ENCODE data around the gene SMCHD1.
"Not testable (repeated sequence)": the region's sequence is repeated elsewhere in the genome, so short reads cannot be mapped to it uniquely, and the experiment has no call there.

SMCHD1 gene

DNA sequence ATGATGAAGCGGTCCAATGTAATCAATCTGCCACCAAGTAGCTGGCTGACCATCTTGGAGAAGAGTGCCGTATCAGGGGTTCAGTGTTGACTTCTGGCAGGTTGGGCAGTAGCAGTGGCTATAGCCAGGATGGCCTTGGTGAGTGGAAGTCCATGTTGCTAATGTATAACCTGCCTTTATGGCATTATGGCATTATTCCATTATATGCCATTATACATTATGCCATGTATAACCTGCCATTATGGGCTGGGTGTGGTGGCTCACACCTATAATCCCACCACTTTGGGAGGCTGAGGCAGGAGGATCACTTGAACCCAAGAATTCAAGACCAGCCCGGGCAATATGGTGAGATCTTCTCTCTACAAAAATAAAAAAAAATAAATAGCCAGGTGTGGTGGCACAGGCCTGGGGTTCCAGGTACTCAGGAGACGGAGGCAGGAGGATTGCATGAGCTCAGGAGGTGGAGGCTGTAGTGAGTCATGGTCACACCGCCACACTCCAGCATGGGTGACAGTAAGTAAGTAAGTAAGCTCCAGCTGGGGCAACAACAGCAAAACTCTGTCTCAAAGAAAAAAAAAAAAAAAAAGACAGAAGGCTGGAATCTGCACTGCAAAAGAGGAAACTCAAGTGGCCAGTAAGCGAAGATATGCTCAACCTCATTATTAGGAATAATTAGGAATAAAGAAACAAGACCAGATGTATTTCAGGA, 166.8 kb downstream of the SMCHD1 start:
- no peak for DNase-seq

DNA sequence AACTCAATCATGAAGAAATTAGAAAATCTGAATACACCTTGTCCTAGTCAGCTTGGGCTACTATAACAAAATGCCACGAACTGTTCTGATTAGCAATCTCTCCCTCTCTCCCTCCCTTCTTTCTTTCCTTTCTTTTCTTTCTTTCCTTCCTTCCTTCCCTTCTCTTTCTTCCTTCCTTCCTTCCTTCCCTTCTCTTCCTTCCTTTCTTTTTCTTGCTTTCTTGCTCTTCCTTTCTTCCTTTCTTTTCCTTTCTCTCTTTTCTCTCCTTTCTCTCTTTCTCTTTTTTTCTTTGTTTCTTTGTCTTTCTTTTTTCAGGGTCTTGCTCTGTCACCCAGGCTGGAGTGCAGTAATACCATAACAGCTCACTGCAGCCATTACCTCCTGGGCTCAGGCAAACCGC, 167.7 kb downstream of the SMCHD1 start:
- DNase-seq = no peak

DNA sequence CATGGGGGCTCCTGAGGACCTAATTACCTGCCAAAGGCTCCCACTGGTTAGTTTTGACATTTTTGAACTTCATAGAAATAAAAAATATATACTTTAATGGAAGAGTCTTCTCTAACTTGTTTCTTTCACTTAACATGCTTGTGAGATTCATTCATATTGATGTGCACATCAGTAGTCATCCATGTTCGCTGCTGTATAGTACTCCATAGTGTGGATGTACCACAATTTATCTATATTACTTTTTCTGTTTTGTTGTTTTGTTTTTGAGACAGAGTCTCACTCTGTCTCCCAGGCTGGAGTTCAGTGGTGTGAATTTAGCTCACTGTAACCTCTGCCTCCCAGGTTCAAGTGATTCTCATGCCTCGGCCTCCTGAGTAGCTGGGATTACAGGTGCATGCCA, 168.4 kb downstream of the SMCHD1 start:
- DNase-seq = no peak

DNA sequence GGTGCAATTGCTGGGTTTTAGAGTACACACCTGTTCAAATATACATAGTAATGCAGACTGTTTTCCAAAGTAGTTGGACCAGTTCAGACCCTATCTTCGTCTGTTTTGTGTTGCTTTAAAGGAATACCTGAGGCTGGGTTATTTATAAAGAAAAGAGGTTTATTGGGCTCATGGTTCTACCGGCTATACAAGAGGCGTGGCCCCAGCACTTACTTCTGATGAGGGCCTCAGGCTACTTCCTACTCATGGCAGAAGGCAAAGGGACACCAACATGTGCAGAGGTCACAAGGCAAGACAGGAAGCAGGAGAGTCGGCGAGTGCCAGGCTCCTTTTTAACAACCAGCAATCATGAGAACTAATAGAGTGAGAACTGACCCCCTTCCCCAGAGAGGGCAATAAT, 169.3 kb downstream of the SMCHD1 start:
- DNase-seq = no peak

DNA sequence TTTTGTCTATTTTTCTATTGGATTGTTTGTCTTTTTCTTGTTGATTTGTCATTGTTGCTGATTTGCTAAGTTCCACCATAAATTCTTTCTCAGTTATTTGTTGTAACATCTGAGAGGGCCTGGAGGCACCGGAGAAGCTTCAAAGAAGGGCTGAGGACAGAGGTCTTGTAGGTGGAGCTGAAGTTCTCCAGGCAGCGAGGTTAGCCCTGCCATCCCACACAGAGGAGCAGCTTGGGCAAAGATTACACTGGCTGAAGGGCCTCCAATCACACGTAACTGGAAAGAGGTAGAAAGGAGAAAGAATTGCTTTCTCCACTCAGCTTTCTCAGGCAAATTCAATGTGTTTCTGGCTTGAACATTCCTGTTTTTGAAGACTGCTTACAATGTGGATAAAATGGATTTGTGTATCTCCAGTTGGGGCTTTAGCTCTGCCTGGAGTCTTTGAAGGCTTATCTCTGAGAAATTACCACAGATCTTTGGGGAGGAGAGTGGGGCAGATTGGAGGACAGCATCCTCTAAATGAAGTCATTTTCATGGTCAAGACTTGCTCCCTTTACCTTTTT, 170.2 kb downstream of the SMCHD1 start:
- DNase-seq = no peak

DNA sequence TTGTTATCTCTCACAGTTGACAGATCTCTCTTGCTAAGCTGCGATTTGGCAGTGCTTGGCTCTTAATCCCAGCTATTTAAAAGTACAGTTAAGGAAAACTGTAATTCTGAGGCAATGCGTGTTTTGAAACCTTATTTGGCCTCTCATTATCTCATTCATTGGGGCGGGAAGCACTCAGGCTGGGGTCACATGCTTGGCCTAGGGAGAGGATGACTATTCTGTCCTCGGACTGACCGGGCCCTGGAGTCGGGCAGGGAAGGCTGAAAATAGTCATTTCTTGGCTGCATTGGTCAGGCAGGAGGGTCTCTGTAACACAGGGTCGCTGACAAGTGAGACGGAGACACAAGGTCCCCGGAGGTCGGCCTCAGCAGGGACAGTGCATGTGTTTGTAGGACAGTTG, 171.1 kb downstream of the SMCHD1 start:
- DNase-seq = no peak

DNA sequence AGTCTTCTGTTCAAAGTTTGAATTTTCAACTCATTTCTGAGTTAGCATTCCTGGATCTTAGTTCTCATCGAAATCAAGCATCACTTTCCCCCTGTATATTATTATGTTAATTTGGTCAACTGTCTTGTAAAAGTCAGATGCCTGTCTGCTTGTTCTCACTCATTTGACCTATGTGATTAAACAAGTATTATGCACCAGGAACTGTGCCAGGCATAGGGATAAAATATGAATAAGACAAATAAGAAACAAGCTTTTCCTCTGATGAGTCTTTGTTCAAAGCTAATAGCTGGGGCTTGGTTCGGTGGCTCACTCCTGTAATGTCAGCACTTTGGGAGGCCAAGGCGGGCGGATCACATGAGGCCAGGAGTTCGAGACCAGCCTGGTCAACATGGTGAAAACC, 171.5 kb downstream of the SMCHD1 start:
- DNase-seq = no peak

DNA sequence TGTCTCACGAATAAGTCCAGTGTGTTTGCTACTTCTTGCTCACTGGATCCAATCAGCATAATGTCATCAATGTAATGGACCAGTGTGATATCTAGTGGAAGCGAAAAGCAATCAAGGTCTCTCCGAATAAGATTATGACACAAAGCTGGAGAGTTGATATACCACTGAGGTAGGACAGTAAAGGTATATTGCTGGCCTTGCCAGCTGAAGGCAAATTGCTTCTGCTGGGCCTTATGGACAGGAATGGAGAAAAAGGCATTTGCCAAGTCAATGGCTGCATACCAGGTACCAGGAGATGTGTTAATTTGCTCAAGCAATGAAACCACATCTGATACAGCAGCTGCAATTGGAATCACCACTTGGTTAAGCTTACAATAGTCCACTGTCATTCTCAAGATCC, 180.6 kb downstream of the SMCHD1 start:
- DNase-seq = not testable (repeated sequence)

DNA sequence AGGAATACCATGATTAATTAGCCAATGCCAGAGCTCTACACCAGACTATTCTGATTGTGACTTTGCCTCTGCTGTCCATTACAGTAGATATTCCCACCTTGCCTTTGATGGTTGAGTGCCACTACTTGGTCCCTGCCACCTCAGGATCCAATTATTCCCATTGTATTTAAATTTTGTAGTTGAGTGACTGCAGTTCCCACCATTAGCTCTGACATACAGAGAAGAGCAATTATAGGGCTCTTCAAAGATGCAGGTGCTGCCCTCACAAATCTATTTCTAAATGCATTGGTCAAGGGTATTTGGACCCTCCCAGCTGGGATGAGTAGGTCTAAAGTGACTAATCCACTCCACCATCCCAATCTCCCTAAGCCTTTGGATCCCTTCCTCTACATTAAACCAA, 181.8 kb downstream of the SMCHD1 start:
- not testable (repeated sequence) for DNase-seq

DNA sequence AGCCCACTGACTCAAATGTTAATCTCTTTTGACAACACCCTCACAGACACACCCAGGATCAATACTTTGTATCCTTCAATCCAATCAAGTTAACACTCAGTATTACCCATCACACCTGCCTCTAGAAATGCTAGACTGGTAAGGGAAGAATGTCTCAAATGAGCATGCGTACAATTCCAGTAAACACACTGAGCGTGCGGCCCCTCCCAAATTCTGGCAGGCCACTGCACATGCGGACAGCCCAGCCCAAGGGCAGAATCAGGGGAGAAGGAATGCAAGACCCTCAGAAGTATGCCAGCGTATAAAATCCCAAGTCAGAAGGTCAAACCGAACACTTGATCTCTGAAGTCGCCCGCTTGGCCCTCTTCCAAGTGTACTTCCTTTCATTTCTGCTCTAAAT, 183.7 kb downstream of the SMCHD1 start:
- no peak for DNase-seq

DNA sequence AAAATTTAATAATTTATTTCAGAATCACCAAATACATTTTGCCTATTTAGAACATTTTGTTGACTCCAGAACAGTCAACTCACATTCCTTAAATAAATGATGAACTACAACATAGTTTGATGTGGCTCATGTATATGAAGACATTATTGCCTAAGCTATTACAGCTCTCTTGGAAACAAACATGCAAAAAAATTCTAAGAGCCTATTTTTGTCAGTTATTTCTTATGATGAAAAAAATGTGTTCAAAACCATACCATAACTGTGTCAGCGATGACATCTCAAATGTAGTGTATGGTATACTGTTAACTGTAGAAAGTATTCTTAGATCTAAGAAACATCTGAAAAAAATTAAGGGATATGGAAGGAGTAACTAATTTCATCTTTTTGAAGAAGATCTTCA, 185.0 kb downstream of the SMCHD1 start:
- no peak for DNase-seq

DNA sequence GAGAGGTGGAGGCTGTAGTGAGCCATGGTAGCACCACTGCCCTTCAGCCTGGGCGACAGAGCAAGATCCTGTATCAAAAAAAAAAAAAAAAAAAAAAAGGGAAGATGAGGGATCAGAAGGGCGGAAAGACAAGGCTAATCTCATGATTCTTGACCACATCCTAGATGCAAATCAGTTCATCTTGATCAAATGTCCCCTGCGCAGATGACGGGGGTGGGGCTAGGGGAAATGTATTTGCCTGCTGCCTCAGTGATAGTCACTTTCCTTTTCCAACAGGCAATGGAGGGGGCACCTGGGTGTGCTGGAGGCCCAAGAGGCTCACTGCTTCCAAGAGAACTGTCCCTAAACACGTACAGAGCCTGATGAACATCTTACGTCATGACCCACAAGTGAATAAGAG, 187.6 kb downstream of the SMCHD1 start:
- no peak for DNase-seq

DNA sequence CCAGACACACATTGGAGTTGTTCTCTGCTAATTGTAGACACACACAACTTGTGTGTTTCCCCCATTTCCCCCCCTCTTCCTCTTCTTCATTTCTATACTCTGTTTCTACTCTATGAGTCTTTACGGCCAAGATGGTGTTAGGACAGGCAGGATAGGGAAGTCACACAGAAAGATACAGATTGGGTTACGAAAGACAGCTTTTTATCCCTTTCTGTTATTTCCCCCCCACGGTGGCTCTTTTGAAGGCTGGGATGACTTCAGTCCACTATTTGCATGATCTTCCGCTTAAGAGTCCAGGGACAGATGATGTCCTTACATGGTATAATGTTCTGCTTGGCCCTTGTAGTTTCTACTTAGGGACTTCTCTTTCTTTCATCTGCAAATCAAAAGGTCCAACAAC, 189.6 kb downstream of the SMCHD1 start:
- no peak for DNase-seq

DNA sequence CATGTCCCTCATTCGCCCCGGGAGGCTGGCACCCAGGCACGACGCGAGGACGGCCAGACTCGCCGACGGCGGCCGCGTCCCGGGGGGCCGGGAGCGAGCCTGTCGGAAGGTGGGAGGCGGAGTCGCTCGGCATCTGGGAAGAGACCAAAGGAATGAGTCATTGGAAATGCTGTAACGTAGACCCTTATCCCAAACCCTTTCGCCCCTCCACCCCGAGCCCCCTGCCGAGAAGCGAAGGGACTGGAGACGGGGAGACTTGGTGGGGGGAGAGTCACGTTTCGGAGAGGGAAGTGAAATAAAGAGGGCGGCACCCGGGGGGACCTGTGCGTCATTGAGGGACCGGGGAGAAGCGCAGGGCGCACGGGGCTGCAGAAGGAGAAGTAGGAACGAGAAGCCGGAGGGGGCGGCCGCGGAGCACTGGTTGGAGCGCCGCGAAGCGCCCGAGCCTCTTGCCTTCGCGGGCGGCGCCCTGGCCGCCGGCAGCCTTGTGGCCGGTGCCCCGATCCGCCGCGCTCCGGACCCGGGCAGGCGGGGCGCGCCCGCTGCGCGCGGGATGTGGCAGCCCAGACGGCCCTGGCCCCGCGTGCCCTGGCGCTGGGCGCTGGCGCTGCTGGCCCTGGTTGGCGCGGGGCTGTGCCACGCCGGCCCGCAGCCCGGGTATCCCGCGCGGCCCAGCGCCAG, 191.2 kb downstream of the SMCHD1 start, which contains the start of gene EMILIN2:
Gene EMILIN2, plus strand, starts transcription at position 371 of the 681 bp plus-strand sequence. Its CDS starts 183 bp downstream, at position 554.
- DNase-seq = peak; percentile 54

DNA sequence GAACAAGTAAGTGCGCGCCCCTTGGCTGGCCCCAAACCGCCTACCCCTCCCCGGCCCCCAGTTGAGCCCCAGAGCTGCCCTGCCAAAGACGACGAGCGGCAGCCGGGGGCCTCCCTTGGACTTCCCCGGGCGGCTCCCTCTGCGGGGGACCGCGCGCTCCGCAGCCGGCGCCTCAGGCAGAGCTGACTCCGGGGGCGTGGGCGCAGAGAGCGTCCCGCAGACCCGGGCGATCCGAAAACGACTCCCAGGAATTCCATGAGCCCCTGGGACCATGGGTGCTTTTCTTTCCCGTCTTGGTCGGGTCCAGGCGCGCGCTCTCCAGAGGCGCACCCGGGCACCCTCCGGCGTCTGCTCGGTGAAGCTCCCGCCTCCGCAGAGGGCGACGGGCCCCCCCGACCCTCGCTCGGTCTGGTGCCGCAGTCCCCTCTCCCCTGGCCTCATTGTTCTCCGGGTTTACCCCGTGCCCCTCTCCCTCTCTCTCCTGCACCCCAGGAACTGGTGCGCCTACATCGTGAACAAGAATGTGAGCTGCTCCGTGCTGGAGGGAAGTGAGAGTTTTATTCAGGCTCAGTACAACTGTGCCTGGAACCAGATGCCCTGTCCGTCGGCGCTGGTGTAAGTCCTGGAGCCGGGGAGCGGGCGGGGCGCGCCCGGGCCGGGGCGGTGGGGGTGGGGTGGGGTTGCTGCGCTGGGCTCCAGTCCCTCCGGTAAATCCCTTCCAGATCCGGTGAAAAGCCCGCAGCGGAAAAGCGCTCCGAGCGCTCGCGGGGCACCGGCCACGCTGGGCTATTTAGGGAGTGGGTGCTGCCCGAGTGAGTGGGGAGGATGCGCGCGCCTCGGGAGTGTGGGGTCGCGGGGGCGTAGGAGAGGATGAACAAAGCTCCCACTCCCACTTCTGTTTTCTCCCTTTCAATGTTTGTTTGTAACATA, 192.1 kb downstream of the SMCHD1 start:
- peak; percentile 16 for DNase-seq

DNA sequence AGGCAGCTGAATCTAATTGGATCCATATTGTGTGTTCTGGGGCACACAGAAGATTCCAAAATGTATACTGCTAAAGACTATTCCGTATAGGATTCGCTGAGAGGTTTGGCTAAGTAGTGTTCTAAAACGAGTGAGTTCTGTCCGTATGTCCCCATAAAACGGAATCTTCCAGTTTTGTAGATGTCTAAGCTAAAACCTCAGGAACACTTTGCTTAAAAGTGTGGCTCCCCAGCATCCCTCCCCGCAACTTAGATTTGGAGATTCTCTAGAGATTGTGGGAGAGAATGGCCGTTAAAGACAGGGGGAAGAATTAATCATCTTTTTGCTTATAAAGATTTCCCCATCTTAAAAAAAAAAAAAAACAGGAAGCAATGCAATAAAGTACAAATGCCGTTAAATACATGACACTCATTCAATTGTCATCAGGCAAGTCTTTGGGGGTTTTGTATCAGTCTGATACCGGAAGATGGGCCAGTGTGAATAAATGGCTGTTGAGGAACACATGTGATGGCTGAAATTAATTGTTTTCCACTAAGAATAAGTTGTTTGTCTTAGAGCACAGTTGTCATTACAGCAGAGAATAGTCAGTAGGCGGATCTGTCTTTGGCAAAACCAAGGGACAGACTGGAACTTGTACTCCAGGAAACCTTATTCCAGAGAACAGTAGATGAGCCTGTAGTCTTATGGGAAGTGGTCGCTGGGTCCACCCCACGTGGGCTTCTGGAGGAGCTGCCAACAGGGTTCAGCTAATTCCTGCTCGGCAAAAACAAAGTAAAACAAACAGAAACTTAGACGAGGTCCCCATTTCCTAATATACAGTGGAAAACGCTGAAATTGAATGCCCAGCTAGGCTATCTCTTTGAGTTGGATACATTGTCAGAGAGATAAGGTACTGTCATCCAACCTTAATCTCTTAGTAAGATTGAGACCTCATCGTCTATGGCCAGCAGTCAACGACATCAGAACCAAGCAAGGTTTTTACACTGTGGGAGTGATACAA, 193.0 kb downstream of the SMCHD1 start:
- no peak for DNase-seq

DNA sequence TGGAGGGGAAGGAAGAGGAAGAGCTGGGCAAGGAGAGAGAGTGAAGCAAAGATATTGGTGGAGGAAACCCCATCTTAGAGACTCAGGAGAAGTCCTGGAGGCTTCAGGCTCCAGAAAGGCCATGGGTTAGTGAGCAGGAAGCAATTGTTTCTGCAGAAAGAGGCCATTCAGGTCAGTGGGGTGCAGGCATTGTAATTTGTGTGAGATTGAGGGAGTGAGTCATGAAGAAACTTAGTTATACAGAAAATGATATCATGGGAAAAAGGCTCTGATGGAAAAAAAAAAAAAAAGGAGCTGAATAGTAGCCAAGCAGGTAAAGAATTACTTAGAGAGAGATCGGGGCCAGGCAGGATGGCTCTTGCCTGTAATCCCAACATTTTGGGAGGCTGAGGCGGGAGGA, 195.3 kb downstream of the SMCHD1 start:
- no peak for DNase-seq

DNA sequence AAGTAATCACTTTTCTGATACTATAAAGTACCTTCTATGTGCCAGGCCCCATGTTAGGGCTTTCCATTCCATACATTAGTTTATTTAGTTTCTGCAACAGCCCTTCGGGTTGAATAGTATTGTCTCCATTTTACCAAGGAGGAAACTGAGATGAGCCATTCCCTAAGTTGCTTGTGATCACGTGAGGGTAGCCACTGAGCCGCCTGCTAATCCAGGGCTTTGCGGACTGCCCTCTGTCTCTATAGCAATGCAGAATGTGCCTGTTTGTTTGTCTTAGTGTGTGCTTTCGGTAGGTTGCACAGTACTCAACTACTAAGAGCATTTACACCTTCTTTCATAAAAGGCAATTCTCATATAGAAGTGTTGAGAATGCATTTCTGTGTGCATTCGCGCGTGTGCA, 196.2 kb downstream of the SMCHD1 start:
- DNase-seq = no peak

DNA sequence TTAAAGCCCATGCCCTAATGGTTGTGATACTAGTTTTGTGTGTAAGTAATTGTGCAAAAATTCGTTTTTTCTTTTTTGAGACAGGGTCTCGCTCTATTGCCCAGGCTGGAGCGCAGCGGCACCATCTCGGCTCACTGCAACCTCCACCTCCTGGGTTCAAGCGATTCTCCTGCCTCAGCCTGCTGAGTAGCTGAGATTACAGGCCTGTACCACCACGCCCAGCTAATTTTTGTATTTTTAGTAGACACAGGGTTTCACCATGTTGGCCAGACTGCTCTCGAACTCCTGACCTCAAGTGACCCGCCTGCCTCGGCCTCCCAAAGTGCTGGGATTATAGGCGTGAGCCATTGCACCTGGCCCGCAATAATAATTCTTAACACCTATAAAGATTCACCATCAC, 196.9 kb downstream of the SMCHD1 start:
- DNase-seq = not testable (repeated sequence)

DNA sequence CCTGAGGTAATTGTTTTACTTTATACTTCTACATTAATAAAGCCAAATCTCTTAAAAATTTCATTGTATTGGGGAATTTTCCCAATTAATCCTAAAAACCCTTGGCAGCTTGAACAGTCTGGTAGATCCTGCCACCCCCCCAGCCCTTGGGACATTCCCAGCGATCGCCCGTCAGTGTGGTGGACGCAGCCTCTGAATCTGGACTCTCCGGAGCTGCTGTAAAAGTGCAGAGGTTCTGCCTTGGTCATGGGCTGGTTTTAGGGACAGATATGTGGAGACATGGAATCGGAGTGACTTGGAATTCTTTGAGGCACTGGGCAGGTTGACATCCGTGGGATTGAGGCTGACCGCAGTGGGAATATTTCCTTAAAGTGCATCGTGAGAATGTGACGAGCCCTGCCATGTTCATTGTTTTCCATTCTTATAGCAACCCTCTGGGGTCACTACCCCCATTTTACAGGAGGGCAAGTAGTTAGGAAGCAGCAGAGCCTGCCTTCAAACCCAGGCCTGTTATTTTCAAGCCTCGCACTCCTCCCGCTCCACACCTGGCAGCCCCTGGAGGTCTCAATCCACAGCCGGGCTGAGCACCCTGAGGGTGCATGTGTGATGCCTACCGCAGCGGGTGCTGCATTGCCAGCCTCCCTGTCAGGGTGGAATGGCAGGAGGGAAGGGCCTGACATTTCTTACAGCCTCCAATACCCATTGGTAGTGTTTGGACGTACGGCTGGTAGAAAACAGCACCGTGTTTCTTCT, 197.8 kb downstream of the SMCHD1 start:
- no peak for DNase-seq
